ENCODE results near the gene ITGB5. TPM values are rescaled to one million over a fixed set of nuclear protein-coding genes. Genes with fewer than 3 reads are reported as not detected.

Gene ITGB5
- total RNA-seq, 1 donor from 2014 or later: 95.1 TPM

GRCh38 chr3:124928333-124929202, 41.4 kb upstream of the ITGB5 start:
- Histone ChIP-seq H3K4me1 (no peaks in the 10 kb centered on the region), H3K4me3 (no peak overlapping the region), H3K36me3 (no peaks in the 10 kb centered on the region), H3K9me3 (no peaks in the 10 kb centered on the region), H3K27ac (no peak overlapping the region), H3K27me3 (no peaks in the 10 kb centered on the region)
- ATAC-seq (peak; percentile 84), DNase-seq (no peak)
- TF ChIP-seq CTCF (IDR thresholded peaks at IDR 0.05): peak; percentile 81
- intact Hi-C loops (cut with DNase I): no loop called here

- H3K9me3 ChIP-seq: no peaks in the 10 kb centered on the region
- no peak overlapping the region for H3K4me3 ChIP-seq
- no peaks in the 10 kb centered on the region for H3K4me1 ChIP-seq
- H3K27me3 ChIP-seq: no peaks in the 10 kb centered on the region
- ATAC-seq (no peak), DNase-seq (no peak)
- intact Hi-C loops (cut with DNase I): no loop called here
- no peak overlapping the region for H3K27ac ChIP-seq
- no peak for TF ChIP-seq CTCF (IDR thresholded peaks at IDR 0.05)
- no peaks in the 10 kb centered on the region for H3K36me3 ChIP-seq
These were observed 40.4 kb upstream of the ITGB5 start for GRCh38 chr3:124927574-124928045.

GRCh38 chr3:124926426-124927101, 39.4 kb upstream of the ITGB5 start:
- ATAC-seq: peak; percentile 54
- no peaks in the 10 kb centered on the region for H3K36me3 ChIP-seq
- H3K27me3 ChIP-seq: no peaks in the 10 kb centered on the region
- H3K27ac ChIP-seq: no peak overlapping the region
- no peak for DNase-seq
- no peaks in the 10 kb centered on the region for H3K9me3 ChIP-seq
- no peak for TF ChIP-seq CTCF (IDR thresholded peaks at IDR 0.05)
- intact Hi-C loops (cut with DNase I): no loop called here
- H3K4me1 ChIP-seq: no peaks in the 10 kb centered on the region
- no peak overlapping the region for H3K4me3 ChIP-seq

DNA sequence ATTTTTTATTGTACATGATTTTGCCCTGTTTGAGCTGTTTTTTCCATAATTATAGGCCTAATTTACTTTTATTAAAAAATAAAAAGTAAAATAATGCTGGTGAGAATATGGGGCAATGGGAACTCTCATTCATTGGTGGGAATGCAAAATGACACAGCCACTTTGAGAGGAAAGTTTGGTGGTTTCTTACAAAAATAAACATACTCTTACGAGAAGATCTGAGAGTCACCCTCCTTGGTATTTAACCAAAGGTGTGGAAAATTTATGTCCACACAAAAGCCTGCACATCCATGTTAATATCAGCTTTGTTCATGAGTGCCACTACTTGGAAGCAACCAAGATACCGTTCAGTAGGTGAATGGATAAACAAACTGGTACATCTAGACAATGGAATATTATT, 37.6 kb upstream of the ITGB5 start:
- Histone ChIP-seq H3K4me1 (no peaks in the 10 kb centered on the region), H3K27me3 (no peaks in the 10 kb centered on the region), H3K9me3 (no peaks in the 10 kb centered on the region), H3K27ac (no peak overlapping the region), H3K4me3 (no peak overlapping the region), H3K36me3 (no peaks in the 10 kb centered on the region)
- intact Hi-C loops (cut with DNase I): no loop called here
- no peak for DNase-seq
- TF ChIP-seq CTCF (IDR thresholded peaks at IDR 0.05): no peak
- ATAC-seq: no peak

- H3K27me3 ChIP-seq: no peaks in the 10 kb centered on the region
- H3K9me3 ChIP-seq: no peaks in the 10 kb centered on the region
- no peaks in the 10 kb centered on the region for H3K4me1 ChIP-seq
- H3K4me3 ChIP-seq: no peak overlapping the region
- H3K27ac ChIP-seq: no peak overlapping the region
- peak; percentile 19 for TF ChIP-seq CTCF (IDR thresholded peaks at IDR 0.05)
- H3K36me3 ChIP-seq: no peaks in the 10 kb centered on the region
- ATAC-seq: no peak
- intact Hi-C loops (cut with DNase I): no loop called here
- DNase-seq: no peak
These were observed 36.7 kb upstream of the ITGB5 start for GRCh38 chr3:124923833-124924232.
